OCI-LY7 (cell line): ENCODE data around the gene MIS12. TPM values are rescaled to one million over a fixed set of nuclear protein-coding genes. Genes with fewer than 3 reads are reported as not detected.

Source experiments
- BruUV-seq: library from RNA; stranded (reverse); fragments of 400-500 nt; replicated peaks from 2 replicates; lab custom pipeline; 2021; lab: Mats Ljungman, UMichigan
- CTCF ChIA-PET: fragments of 300-600 bp; sonication (Branson Sonifier 250); formaldehyde crosslinking; loops from one replicate; lab custom pipeline; 2022; ENCODE audit warnings: antibody characterized with exemption; ENCODE audit not compliant: unreplicated experiment; lab: Charles Lee
- POLR2A ChIA-PET: fragments of 300-600 bp; sonication (Branson Sonifier 250); formaldehyde crosslinking; loops from one replicate; lab custom pipeline; 2022; ENCODE audit warnings: antibody characterized with exemption; lab: Charles Lee
- DNase-seq: peaks from one replicate; pipeline ENCODE4 v3.0.0-alpha.2; 2015; ENCODE audit warnings: low spot score
- H2AFZ ChIP-seq: fragments of 200-600 bp; sonication (generic), shearing (Covaris generic); 2 replicates; pipeline ENCODE4 v1.6.1; 2014; ENCODE audit warnings: mild to moderate bottlenecking, antibody characterized with exemption, low read length, moderate library complexity
- H3K27ac ChIP-seq: fragments of 200-600 bp; sonication (generic); 2 replicates; pipeline ENCODE4 v1.5.1; 2014; ENCODE audit warnings: mixed run types, low read depth, mild to moderate bottlenecking, moderate library complexity, low read length, inconsistent platforms; ENCODE audit not compliant: poor library complexity, severe bottlenecking
- H3K36me3 ChIP-seq: fragments of 200-600 bp; sonication (generic); 2 replicates; pipeline ENCODE4 v1.6.1; 2014; ENCODE audit warnings: mild to moderate bottlenecking, antibody characterized with exemption, low read length, moderate library complexity, mixed read lengths; ENCODE audit not compliant: insufficient read depth
- H3K4me1 ChIP-seq: fragments of 200-600 bp; sonication (generic); 2 replicates; pipeline ENCODE4 v1.5.1; 2014; ENCODE audit warnings: mild to moderate bottlenecking, low read length; ENCODE audit not compliant: insufficient read depth, poor library complexity, severe bottlenecking
- H3K4me2 ChIP-seq: fragments of 200-600 bp; sonication (generic); 2 replicates; pipeline ENCODE4 v1.6.1; 2014; ENCODE audit warnings: mild to moderate bottlenecking, low read length
- H3K4me3 ChIP-seq: fragments of 200-600 bp; sonication (generic); 2 replicates; pipeline ENCODE4 v1.5.1; 2014; ENCODE audit warnings: mild to moderate bottlenecking, low read depth, low read length; ENCODE audit not compliant: poor library complexity, severe bottlenecking
- H3K79me2 ChIP-seq: fragments of 200-600 bp; sonication (generic); 2 replicates; pipeline ENCODE4 v1.6.1; 2016; ENCODE audit warnings: low read depth, mild to moderate bottlenecking, low read length, moderate library complexity, mixed read lengths; ENCODE audit not compliant: insufficient read depth
- H3K9me2 ChIP-seq: fragments of 200-600 bp; sonication (generic); 2 replicates; pipeline ENCODE4 v1.6.1; 2016; ENCODE audit warnings: mild to moderate bottlenecking, low read length, mixed read lengths; ENCODE audit not compliant: insufficient read depth
- H3K9me3 ChIP-seq: fragments of 200-600 bp; sonication (generic); 2 replicates; pipeline ENCODE4 v1.6.1; 2014; ENCODE audit warnings: mild to moderate bottlenecking, mixed run types, low read length, mixed read lengths
- H4K20me1 ChIP-seq: fragments of 200-600 bp; sonication (generic); 2 replicates; pipeline ENCODE4 v1.6.1; 2014; ENCODE audit warnings: mild to moderate bottlenecking, antibody characterized with exemption, low read length, moderate library complexity, mixed read lengths; ENCODE audit not compliant: insufficient read depth
- CTCF ChIP-seq: fragments of 200-600 bp; sonication (generic); conservative IDR thresholded peaks from 2 replicates; pipeline ENCODE4 v1.5.1; 2014; ENCODE audit warnings: mild to moderate bottlenecking, antibody characterized with exemption, low read length, moderate library complexity, mixed read lengths
- EZH2phosphoT487 ChIP-seq: fragments of 200-600 bp; sonication (generic); IDR thresholded peaks from 2 replicates; pipeline ENCODE4 v1.6.1; 2018; ENCODE audit warnings: low read depth, borderline replicate concordance, mild to moderate bottlenecking, mixed run types, antibody characterized with exemption, low read length, moderate library complexity, mixed read lengths
- intact Hi-C: fragments of 100-400 bp; cut with micrococcal nuclease; formaldehyde crosslinking; loops from one replicate; pipeline ENCODE4 v1.10.0; 2022; ENCODE audit not compliant: unreplicated experiment
- total RNA-seq, 2 experiments: library from RNA; depleted of rRNA in 1 of 2; stranded (reverse); fragments of >200 nt in 1 of 2; shearing (Covaris generic) in 1 of 2; gene quantifications; 2 replicates each; pipeline ENCODE4 v1.2.3, GENCODE V29; 2014 to 2022

Gene MIS12
- total RNA-seq, 2 experiments from 2014 or later, result 26.4 to 35.0 TPM

DNA sequence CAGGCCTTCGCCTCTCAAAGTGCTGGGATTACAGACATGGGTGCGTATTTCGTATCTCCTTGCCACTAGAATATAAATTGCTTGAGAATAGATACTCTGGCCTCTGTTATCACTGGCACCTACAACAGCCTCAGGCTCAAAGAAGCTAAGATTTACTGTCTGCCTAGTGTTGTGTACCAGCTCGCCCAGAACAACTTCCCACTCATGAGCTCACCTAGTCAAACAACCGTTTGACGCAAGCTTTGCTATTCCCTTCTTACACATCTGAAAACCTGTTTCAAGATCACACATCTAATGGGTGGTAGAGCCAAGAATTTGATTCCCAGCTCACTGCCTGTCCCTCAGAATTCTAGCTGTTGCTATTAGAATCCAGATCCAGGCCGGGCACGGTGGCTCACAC, 24.4 kb downstream of the MIS12 start:
- H3K36me3 ChIP-seq, result no peaks in the 10 kb centered on the region
- H3K79me2 ChIP-seq, result no peaks in the 10 kb centered on the region
- no peak overlapping the region for H3K27ac ChIP-seq
- no peak for DNase-seq
- no TSS peak for BruUV-seq
- no peak overlapping the region for H2AFZ ChIP-seq
- no peaks in the 10 kb centered on the region for H3K9me2 ChIP-seq
- H3K4me2 ChIP-seq, result no peak overlapping the region
- H3K4me1 ChIP-seq, result no peaks in the 10 kb centered on the region
- intact Hi-C loops, result no loop called here
- H3K9me3 ChIP-seq, result no peaks in the 10 kb centered on the region
- TF ChIP-seq EZH2phosphoT487 (no peak), CTCF (no peak)
- no peak overlapping the region for H3K4me3 ChIP-seq
- ChIA-PET CTCF (no interaction called here), POLR2A (interaction anchor here (0.6 kb wide), 1 partner anchor 898 kb away, joined by 3 read pairs; no protein-coding TSS in a partner anchor)
- H4K20me1 ChIP-seq, result no peaks in the 10 kb centered on the region

GRCh38 chr17:5511401-5512225, 25.2 kb downstream of the MIS12 start:
- Histone ChIP-seq H3K4me3 (no peak overlapping the region), H4K20me1 (no peaks in the 10 kb centered on the region), H3K4me1 (no peaks in the 10 kb centered on the region), H3K4me2 (no peak overlapping the region), H3K79me2 (no peaks in the 10 kb centered on the region), H3K9me3 (no peaks in the 10 kb centered on the region), H2AFZ (no peak overlapping the region), H3K9me2 (no peaks in the 10 kb centered on the region), H3K27ac (no peak overlapping the region), H3K36me3 (no peaks in the 10 kb centered on the region)
- no TSS peak for BruUV-seq
- ChIA-PET CTCF (no interaction called here), POLR2A (interaction anchor here (0.6 kb wide), 1 partner anchor 897 kb away, joined by 3 read pairs; no protein-coding TSS in a partner anchor)
- intact Hi-C loops, result no loop called here
- TF ChIP-seq CTCF (no peak), EZH2phosphoT487 (no peak)
- DNase-seq, result no peak

DNA sequence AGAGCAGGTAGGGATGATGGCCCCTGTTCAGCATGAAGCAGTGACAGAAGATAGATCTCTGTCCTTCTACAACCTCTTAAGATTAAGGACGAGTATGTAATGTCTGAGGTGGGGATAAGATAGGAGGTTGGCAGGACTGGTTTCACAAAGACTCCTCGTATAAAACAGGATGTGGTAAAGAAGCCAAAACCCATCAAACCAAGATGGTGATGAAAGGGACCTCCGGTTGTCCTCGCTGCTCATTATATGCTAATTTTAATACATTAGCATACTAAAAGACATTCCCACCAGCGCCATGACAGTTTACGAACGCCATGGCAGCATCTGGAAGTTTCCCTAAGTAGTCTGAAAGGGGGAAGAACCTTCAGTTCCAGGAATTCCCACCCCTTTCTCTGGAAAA, 27.3 kb downstream of the MIS12 start:
- no peaks in the 10 kb centered on the region for H3K79me2 ChIP-seq
- no peak overlapping the region for H2AFZ ChIP-seq
- H4K20me1 ChIP-seq, result no peaks in the 10 kb centered on the region
- H3K9me2 ChIP-seq, result no peaks in the 10 kb centered on the region
- BruUV-seq, result no TSS peak
- intact Hi-C loops, result no loop called here
- H3K9me3 ChIP-seq, result no peaks in the 10 kb centered on the region
- H3K4me1 ChIP-seq, result no peaks in the 10 kb centered on the region
- no peak overlapping the region for H3K4me3 ChIP-seq
- no peaks in the 10 kb centered on the region for H3K36me3 ChIP-seq
- TF ChIP-seq EZH2phosphoT487, result no peak
- no peak for TF ChIP-seq CTCF
- ChIA-PET POLR2A (no interaction called here), CTCF (no interaction called here)
- no peak for DNase-seq
- no peak overlapping the region for H3K4me2 ChIP-seq
- H3K27ac ChIP-seq, result no peak overlapping the region
